Measurements from ENCODE around the gene ADGRA1. TPM values are rescaled to one million over a fixed set of nuclear protein-coding genes. Genes with fewer than 3 reads are reported as not detected.

Gene ADGRA1
- total and polyA plus RNA-seq, 2 of the 8 experiments (the other 6 are each of a cell fraction or from before 2014, with no cell fraction given) = 0.17 to 0.21 TPM

- H3K56ac ChIP-seq (replicated peaks; ENCODE audit: insufficient read length, low read depth, low read length) = no peak overlapping the region
- H4K5ac ChIP-seq (ENCODE audit: insufficient read length, low read depth, low read length) = no peak overlapping the region
- H3K4me3 ChIP-seq (ENCODE audit: extremely low read depth in 1 of 4, insufficient read depth in 2 of 4, low read depth in 3 of 4, low read length in 4 of 4) = no peak overlapping the region
- H3K27ac ChIP-seq (ENCODE audit: low read depth, low read length) = no peak overlapping the region
- H3K9me3 ChIP-seq (ENCODE audit: insufficient read depth in 2 of 2, low read depth in 1 of 2, low read length in 1 of 2) = no peaks in the 10 kb centered on the region
- H3K23ac ChIP-seq (ENCODE audit: insufficient read length) = no peak overlapping the region
- 85% methylated on average over 19 of the region's 19 CpGs; no CpG with 5 or more reads in 1 of the 2 experiments for WGBS, 2 experiments (ENCODE audit: extremely low coverage in 1 of 2, insufficient coverage in 1 of 2, insufficient read length in 1 of 2, insufficient replicate concordance in 2 of 2, low coverage in 1 of 2, low lambda C conversion rate in 2 of 2, missing lambda C conversion rate in 1 of 2)
- no peaks in the 10 kb centered on the region for H3K27me3 ChIP-seq (replicated peaks in 1 of 4; ENCODE audit: control insufficient read depth in 3 of 4, extremely low read depth in 1 of 4, insufficient read depth in 3 of 4, low read length in 3 of 4)
- H3K9ac ChIP-seq (replicated peaks in 1 of 4; ENCODE audit: extremely low read depth in 1 of 4, low read depth in 3 of 4, low read length in 3 of 4) = no peak overlapping the region
- no peak overlapping the region for H3K18ac ChIP-seq (ENCODE audit: extremely low read depth, low read length)
- H2BK12ac ChIP-seq (ENCODE audit: low read depth, low read length) = no peak overlapping the region
- H3K79me1 ChIP-seq (ENCODE audit: low read depth, low read length) = no peaks in the 10 kb centered on the region
- no peaks in the 10 kb centered on the region for H3K4me1 ChIP-seq (replicated peaks in 1 of 4; ENCODE audit: control insufficient read depth in 3 of 4, insufficient read depth in 4 of 4, low read length in 3 of 4)
- H3K14ac ChIP-seq (ENCODE audit: insufficient read length) = no peak overlapping the region
- H2AK5ac ChIP-seq (ENCODE audit: low read depth, low read length) = no peak overlapping the region
- H3K36me3 ChIP-seq (ENCODE audit: control insufficient read depth in 2 of 4, insufficient read depth in 4 of 4, low read length in 3 of 4) = no peaks in the 10 kb centered on the region
- no peak overlapping the region for H4K8ac ChIP-seq (ENCODE audit: extremely low read depth, insufficient read depth, low read length)
- no peak overlapping the region for H2BK5ac ChIP-seq (ENCODE audit: low read depth, low read length)
- no peak overlapping the region for H2BK15ac ChIP-seq (ENCODE audit: low read length)
- peaks cover 0 to 4% of the 10 kb centered on the region in 2 experiments for H4K20me1 ChIP-seq (replicated peaks in 1 of 2; ENCODE audit: control insufficient read depth in 1 of 2, insufficient read depth in 2 of 2, low read length in 2 of 2)
- no peak overlapping the region for H3K4me2 ChIP-seq (ENCODE audit: insufficient read depth in 1 of 2, low read depth in 2 of 2, low read length in 2 of 2)
- no peak overlapping the region for H4K91ac ChIP-seq (replicated peaks; ENCODE audit: insufficient read length, low read length)
- no peak overlapping the region for H2BK120ac ChIP-seq (replicated peaks; ENCODE audit: low read depth, low read length)
- no peaks in the 10 kb centered on the region; the same call in 1 of the 2 replicates for H3K23me2 ChIP-seq (ENCODE audit: low read depth, low read length)
- DNase-seq (ENCODE audit: low read depth in 1 of 2, low spot score in 2 of 2) (no peak), FAIRE-seq (no peak)
- ChIA-PET POLR2A (ENCODE audit: partially characterized antibody) (interaction anchor here (1.4 kb wide), 1 partner anchor 14 kb away, joined by 3 read pairs; no protein-coding TSS in a partner anchor), CTCF (ENCODE audit: partially characterized antibody) (interaction anchor here (1.0 to 1.1 kb wide), 2 partner anchors 9 to 99 kb away, joined by 3 read pairs; no protein-coding TSS in a partner anchor)
- H3K79me2 ChIP-seq (ENCODE audit: control insufficient read depth in 1 of 2, insufficient read depth in 2 of 2, low read length in 2 of 2) = no peaks in the 10 kb centered on the region
- H2BK20ac ChIP-seq (ENCODE audit: low read length) = no peak overlapping the region
- TF ChIP-seq BCL11A (IDR thresholded peaks at IDR 0.05; ENCODE audit: low read depth in 2 of 2, low read length in 2 of 2) (no peak), SUZ12 (IDR thresholded peaks at IDR 0.05; ENCODE audit: low read length) (no peak), HDAC6 (IDR thresholded peaks at IDR 0.05; ENCODE audit: low read depth, low read length) (no peak), RFX5 (IDR thresholded peaks at IDR 0.05; ENCODE audit: borderline replicate concordance, low read depth, low read length) (no peak), SIN3A (conservative IDR thresholded peaks at IDR 0.05 in 1 of 2, IDR thresholded peaks at IDR 0.05 in 1 of 2; ENCODE audit: low read depth in 1 of 2, low read length in 2 of 2) (no peak), KDM5A (IDR thresholded peaks at IDR 0.05; ENCODE audit: low read length) (no peak), ASH2L (IDR thresholded peaks at IDR 0.05; ENCODE audit: low read length) (no peak), POU5F1 (IDR thresholded peaks at IDR 0.05; ENCODE audit: low read depth, low read length) (no peak)
- no peak overlapping the region for H3K4ac ChIP-seq (replicated peaks; ENCODE audit: insufficient read length, low read depth, low read length)
- no peak overlapping the region for H2AFZ ChIP-seq (ENCODE audit: low read length)
These were observed 43.3 kb upstream of the ADGRA1 start for GRCh38 chr10:133044401-133044811.
